Neural cell (in vitro differentiated cells): Measurements from ENCODE around the gene H2BK1. TPM values are rescaled to one million over a fixed set of nuclear protein-coding genes. Genes with fewer than 3 reads are reported as not detected.

ENCODE experiments used
- H2AFZ ChIP-seq: fragments of 200-600, 300-800 bp; sonication (generic), shearing (Covaris generic); 2 replicates; pipeline ENCODE4 v1.6.0; 2014; ENCODE audit warnings: low read depth, mild to moderate bottlenecking, antibody characterized with exemption, low read length, moderate library complexity
- H3F3A ChIP-seq: fragments of 200-600 bp; shearing (Covaris generic); 2 replicates; pipeline ENCODE4 v1.6.1; 2016; ENCODE audit warnings: mild to moderate bottlenecking, moderate library complexity, mixed read lengths, antibody characterized with exemption, low read length; ENCODE audit not compliant: insufficient read depth, poor library complexity, severe bottlenecking
- H3K27ac ChIP-seq: fragments of 200-600, 300-800 bp; sonication (generic), shearing (Covaris generic); 2 replicates; pipeline ENCODE4 v1.5.1; 2014; ENCODE audit warnings: mild to moderate bottlenecking, low read length, moderate library complexity
- H3K27me3 ChIP-seq: fragments of 300-800, 200-600 bp; sonication (generic), shearing (Covaris generic); 2 replicates; pipeline ENCODE4 v1.6.0; 2014; ENCODE audit warnings: mild to moderate bottlenecking, low read depth, low read length, moderate library complexity; ENCODE audit not compliant: insufficient read depth
- H3K36me3 ChIP-seq: fragments of 300-800, 200-600 bp; sonication (generic), shearing (Covaris generic); 2 replicates; pipeline ENCODE4 v1.5.1; 2014; ENCODE audit warnings: mild to moderate bottlenecking, antibody characterized with exemption, low read length, moderate library complexity; ENCODE audit not compliant: insufficient read depth
- H3K4me2 ChIP-seq: fragments of 300-800, 200-600 bp; sonication (generic), shearing (Covaris generic); 2 replicates; pipeline ENCODE4 v1.6.0; 2014; ENCODE audit warnings: mild to moderate bottlenecking, low read length
- H3K4me3 ChIP-seq: fragments of 300-800, 200-600 bp; sonication (generic), shearing (Covaris generic); 2 replicates; pipeline ENCODE4 v1.5.1; 2014; ENCODE audit warnings: mild to moderate bottlenecking, low read length, moderate library complexity
- H3K79me2 ChIP-seq: fragments of 200-600 bp; shearing (Covaris generic); replicated peaks from 2 replicates; pipeline ENCODE4 v1.6.0; 2014; ENCODE audit warnings: mild to moderate bottlenecking, low read length, moderate library complexity; ENCODE audit not compliant: insufficient read depth
- H3K9ac ChIP-seq: fragments of 300-800, 200-600 bp; sonication (generic), shearing (Covaris generic); 2 replicates; pipeline ENCODE4 v1.6.1; 2016; ENCODE audit warnings: mild to moderate bottlenecking, low read length, mixed read lengths
- H3K9me2 ChIP-seq: fragments of 200-600 bp; shearing (Covaris generic); 2 replicates; pipeline ENCODE4 v1.6.1; 2016; ENCODE audit warnings: mild to moderate bottlenecking, low read length, mixed read lengths; ENCODE audit not compliant: insufficient read depth
- H3K9me3 ChIP-seq: fragments of 200-600, 300-800 bp; sonication (generic), shearing (Covaris generic); 2 replicates; pipeline ENCODE4 v1.6.1; 2016; ENCODE audit warnings: mild to moderate bottlenecking, mixed run types, low read length, moderate library complexity, mixed read lengths
- H4K20me1 ChIP-seq: fragments of 200-600 bp; shearing (Covaris generic); 2 replicates; pipeline ENCODE4 v1.6.1; 2016; ENCODE audit warnings: mild to moderate bottlenecking, mixed run types; ENCODE audit not compliant: insufficient read depth
- EP300 ChIP-seq: fragments of 450-650 bp; conservative IDR thresholded peaks from 2 replicates; pipeline ENCODE4 v1.6.1; 2014; ENCODE audit warnings: antibody characterized with exemption, mild to moderate bottlenecking, moderate library complexity; ENCODE audit not compliant: poor library complexity, severe bottlenecking
- EZH2 ChIP-seq: fragments of 200-600, 300-800 bp; shearing (Covaris generic), sonication (generic); IDR thresholded peaks from 2 replicates; pipeline ENCODE4 v1.6.1; 2014; ENCODE audit warnings: antibody characterized with exemption, low read length, borderline replicate concordance, mild to moderate bottlenecking; ENCODE audit not compliant: insufficient read depth, poor library complexity, severe bottlenecking
- MXI1 ChIP-seq: fragments of 450-650 bp; conservative IDR thresholded peaks from 2 replicates; pipeline ENCODE4 v1.6.1; 2014; ENCODE audit warnings: antibody characterized with exemption, mild to moderate bottlenecking; ENCODE audit not compliant: poor library complexity, severe bottlenecking
- POLR2AphosphoS5 ChIP-seq: IDR thresholded peaks from 2 replicates; pipeline ENCODE4 v1.6.1; 2012
- RAD21 ChIP-seq: fragments of 450-650 bp; conservative IDR thresholded peaks from 2 replicates; pipeline ENCODE4 v1.6.1; 2014; ENCODE audit warnings: antibody characterized with exemption, mild to moderate bottlenecking, moderate library complexity
- SMC3 ChIP-seq: fragments of 450-650 bp; conservative IDR thresholded peaks from 2 replicates; pipeline ENCODE4 v1.6.1; 2014; ENCODE audit warnings: antibody characterized with exemption, mild to moderate bottlenecking, moderate library complexity; ENCODE audit not compliant: poor library complexity
- TAF1 ChIP-seq: IDR thresholded peaks from 2 replicates; pipeline ENCODE4 v1.6.1; 2012; ENCODE audit warnings: low read depth
- polyA plus RNA-seq: library from polyadenylated mRNA; depleted of rRNA; stranded (reverse); fragments of >200 nt; gene quantifications from 2 replicates; pipeline ENCODE4 v1.2.3, GENCODE V29; 2014
- TF ChIP-seq, protein P1 (sequence below): fragments of 450-650 bp; IDR thresholded peaks from 2 replicates; pipeline ENCODE4 v1.5.1; 2014; ENCODE audit warnings: antibody characterized with exemption, mild to moderate bottlenecking, moderate library complexity; ENCODE audit not compliant: poor library complexity, severe bottlenecking
- TF ChIP-seq, protein P2 (sequence below): IDR thresholded peaks from 2 replicates; pipeline ENCODE4 v1.6.1; 2012; ENCODE audit warnings: borderline replicate concordance

H2BK1 gene
- polyA plus RNA-seq, 1 donor from 2014 or later, result not detected

DNA sequence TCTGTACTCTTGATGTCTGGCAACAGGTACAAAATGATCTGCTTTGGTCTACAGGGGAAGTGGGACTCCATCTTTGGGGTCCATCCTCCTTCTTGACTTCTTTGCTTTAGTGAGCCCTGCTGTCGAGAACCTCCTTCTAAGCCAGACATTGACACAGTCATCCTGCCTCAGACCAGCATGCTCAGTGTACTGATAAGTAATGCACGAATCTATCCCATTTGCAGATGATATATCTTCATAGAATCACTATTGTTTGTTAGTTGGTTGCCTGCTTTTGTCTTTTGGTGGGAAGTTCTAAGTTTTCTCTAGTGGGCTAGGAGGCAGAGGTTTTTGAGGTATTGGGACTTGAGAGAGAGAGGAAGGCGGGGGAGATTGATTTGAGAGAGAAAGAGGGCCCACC, 8.9 kb downstream of the H2BK1 start:
- TF ChIP-seq, protein P1, sequence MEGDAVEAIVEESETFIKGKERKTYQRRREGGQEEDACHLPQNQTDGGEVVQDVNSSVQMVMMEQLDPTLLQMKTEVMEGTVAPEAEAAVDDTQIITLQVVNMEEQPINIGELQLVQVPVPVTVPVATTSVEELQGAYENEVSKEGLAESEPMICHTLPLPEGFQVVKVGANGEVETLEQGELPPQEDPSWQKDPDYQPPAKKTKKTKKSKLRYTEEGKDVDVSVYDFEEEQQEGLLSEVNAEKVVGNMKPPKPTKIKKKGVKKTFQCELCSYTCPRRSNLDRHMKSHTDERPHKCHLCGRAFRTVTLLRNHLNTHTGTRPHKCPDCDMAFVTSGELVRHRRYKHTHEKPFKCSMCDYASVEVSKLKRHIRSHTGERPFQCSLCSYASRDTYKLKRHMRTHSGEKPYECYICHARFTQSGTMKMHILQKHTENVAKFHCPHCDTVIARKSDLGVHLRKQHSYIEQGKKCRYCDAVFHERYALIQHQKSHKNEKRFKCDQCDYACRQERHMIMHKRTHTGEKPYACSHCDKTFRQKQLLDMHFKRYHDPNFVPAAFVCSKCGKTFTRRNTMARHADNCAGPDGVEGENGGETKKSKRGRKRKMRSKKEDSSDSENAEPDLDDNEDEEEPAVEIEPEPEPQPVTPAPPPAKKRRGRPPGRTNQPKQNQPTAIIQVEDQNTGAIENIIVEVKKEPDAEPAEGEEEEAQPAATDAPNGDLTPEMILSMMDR, result no peak
- no peak for TF ChIP-seq RAD21
- no peak for TF ChIP-seq TAF1
- TF ChIP-seq, protein P2, sequence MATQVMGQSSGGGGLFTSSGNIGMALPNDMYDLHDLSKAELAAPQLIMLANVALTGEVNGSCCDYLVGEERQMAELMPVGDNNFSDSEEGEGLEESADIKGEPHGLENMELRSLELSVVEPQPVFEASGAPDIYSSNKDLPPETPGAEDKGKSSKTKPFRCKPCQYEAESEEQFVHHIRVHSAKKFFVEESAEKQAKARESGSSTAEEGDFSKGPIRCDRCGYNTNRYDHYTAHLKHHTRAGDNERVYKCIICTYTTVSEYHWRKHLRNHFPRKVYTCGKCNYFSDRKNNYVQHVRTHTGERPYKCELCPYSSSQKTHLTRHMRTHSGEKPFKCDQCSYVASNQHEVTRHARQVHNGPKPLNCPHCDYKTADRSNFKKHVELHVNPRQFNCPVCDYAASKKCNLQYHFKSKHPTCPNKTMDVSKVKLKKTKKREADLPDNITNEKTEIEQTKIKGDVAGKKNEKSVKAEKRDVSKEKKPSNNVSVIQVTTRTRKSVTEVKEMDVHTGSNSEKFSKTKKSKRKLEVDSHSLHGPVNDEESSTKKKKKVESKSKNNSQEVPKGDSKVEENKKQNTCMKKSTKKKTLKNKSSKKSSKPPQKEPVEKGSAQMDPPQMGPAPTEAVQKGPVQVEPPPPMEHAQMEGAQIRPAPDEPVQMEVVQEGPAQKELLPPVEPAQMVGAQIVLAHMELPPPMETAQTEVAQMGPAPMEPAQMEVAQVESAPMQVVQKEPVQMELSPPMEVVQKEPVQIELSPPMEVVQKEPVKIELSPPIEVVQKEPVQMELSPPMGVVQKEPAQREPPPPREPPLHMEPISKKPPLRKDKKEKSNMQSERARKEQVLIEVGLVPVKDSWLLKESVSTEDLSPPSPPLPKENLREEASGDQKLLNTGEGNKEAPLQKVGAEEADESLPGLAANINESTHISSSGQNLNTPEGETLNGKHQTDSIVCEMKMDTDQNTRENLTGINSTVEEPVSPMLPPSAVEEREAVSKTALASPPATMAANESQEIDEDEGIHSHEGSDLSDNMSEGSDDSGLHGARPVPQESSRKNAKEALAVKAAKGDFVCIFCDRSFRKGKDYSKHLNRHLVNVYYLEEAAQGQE, result no peak
- TF ChIP-seq MXI1, result no peak
- no peak for TF ChIP-seq EZH2
- no peak for TF ChIP-seq SMC3
- no peak for TF ChIP-seq POLR2AphosphoS5
- no peak for TF ChIP-seq EP300
- Histone ChIP-seq H3K9me3 (no peaks in the 10 kb centered on the region), H3K9ac (no peak overlapping the region), H3K4me2 (no peak overlapping the region), H2AFZ (no peak overlapping the region), H3K9me2 (no peaks in the 10 kb centered on the region), H3K36me3 (no peaks in the 10 kb centered on the region), H4K20me1 (no peaks in the 10 kb centered on the region), H3K79me2 (no peaks in the 10 kb centered on the region), H3F3A (no peaks in the 10 kb centered on the region), H3K27ac (no peak overlapping the region), H3K27me3 (no peaks in the 10 kb centered on the region), H3K4me3 (no peak overlapping the region)

DNA sequence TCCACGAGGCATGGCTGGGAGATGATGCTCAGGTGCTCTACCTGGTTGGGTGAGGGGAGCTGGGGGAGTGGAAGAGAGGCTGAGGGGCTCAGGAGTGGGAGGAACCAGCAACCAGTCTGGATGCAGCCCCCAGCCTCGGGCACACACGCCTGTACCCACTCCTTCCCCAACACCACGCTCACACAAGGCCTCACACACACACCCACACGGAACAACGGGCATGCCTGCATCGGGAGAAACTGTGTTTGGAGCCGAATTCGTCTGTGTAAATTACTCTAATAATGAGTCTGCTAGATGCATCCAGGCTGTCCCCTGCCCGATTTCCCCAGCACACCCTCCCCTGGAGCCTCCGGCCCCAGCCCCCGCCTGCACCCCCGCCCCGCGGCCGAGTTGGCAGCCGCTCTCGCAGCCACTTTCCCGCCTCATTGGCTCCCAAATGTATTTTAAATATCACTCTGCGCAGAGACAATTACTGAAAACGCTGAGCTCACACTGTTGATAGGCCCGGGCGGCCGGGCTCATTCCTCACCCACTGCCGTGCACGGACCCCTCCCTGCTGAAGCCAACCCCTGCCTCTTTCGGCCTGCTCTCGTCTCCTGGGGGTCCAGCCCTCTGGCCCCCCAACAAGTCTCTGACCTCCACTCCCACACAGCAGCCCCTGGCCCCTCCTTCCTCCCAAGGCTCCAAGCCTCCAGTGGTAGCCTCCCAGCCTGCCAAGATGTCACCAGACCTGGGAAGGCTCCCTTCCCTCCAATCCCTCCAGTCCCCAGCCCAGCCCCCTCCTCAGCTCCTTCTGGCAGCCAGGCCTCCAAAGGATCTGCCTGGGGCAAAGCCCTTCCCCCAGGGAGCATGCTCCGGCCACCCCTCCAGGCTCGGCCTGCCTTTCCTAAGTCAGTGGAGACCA, 11.1 kb downstream of the H2BK1 start:
- Histone ChIP-seq H3K9me3 (no peaks in the 10 kb centered on the region), H3K9me2 (no peaks in the 10 kb centered on the region), H3F3A (no peaks in the 10 kb centered on the region), H3K79me2 (no peaks in the 10 kb centered on the region), H2AFZ (no peak overlapping the region), H3K9ac (no peak overlapping the region), H3K4me3 (no peak overlapping the region), H3K36me3 (no peaks in the 10 kb centered on the region), H3K27ac (no peak overlapping the region), H3K27me3 (no peaks in the 10 kb centered on the region), H4K20me1 (no peaks in the 10 kb centered on the region), H3K4me2 (no peak overlapping the region)
- TF ChIP-seq SMC3 (no peak), MXI1 (no peak), POLR2AphosphoS5 (no peak), RAD21 (no peak), EP300 (no peak), EZH2 (no peak)
